Vagina (tissue), 2 donors: ENCODE measurements around the gene PPAN.

Source experiments
- CTCF ChIP-seq, 3 experiments: fragments of 450-650 bp in 2 of 3; fragments of 200-600 bp in 1 of 3; sonication (generic) in 1 of 3; IDR thresholded peaks; one replicate each; pipeline ENCODE4 v1.5.1; 2017 to 2019; ENCODE audit warnings: antibody characterized with exemption in 3 of 3, mild to moderate bottlenecking in 2 of 3, moderate library complexity in 2 of 3
- POLR2AphosphoS5 ChIP-seq, 2 donors: sonication (generic); formaldehyde crosslinking; IDR thresholded peaks; one replicate each; pipeline ENCODE4 v1.9.0; 2017; ENCODE audit warnings: antibody characterized with exemption in 2 of 2, mild to moderate bottlenecking in 2 of 2, low read depth in 1 of 2; ENCODE audit not compliant: insufficient read depth in 1 of 2

GRCh38 chr19:10102787-10103236, 3.4 kb upstream of the PPAN start:
- TF ChIP-seq CTCF (IDR thresholded peaks at IDR 0.05) (no peak), POLR2AphosphoS5 (IDR thresholded peaks at IDR 0.05; ENCODE audit: insufficient read depth in 1 of 2, low read depth in 1 of 2) (no peak)
